RWPE1 (cell line): ENCODE measurements around the gene CD244.

Experiments used
- CTCF ChIA-PET: fragments of 350-600 bp; sonication (Branson Sonifier 250); formaldehyde crosslinking; extraction: SDS; loops from one replicate; lab custom pipeline; 2021; lab: Yijun Ruan, JAX
- POLR2A ChIA-PET: fragments of 400-600 bp; formaldehyde crosslinking; extraction: SDS; loops from one replicate; lab custom pipeline; 2020; ENCODE audit warnings: antibody characterized with exemption; ENCODE audit not compliant: low non-redundant PET; lab: Yijun Ruan, JAX
- DNase-seq: peaks from one replicate; pipeline ENCODE4 v3.0.0; 2012; ENCODE audit warnings: low spot score
- H3K27ac ChIP-seq: fragments of 450-650 bp; 2 replicates; pipeline ENCODE4 v1.5.1; 2017
- CTCF ChIP-seq: fragments of 450-650 bp; conservative IDR thresholded peaks from 2 replicates; pipeline ENCODE4 v1.5.1; 2017; ENCODE audit warnings: low read depth, mild to moderate bottlenecking

CD244 gene

GRCh38 chr1:160781914-160782689 is 80.6 kb downstream of the CD244 start:
- CTCF ChIA-PET, result interaction anchor here (1.1 kb wide), 1 partner anchor 53 kb away, joined by 5 read pairs; no protein-coding TSS in a partner anchor
- POLR2A ChIA-PET, result no interaction called here
- H3K27ac ChIP-seq, result no peak overlapping the region
- TF ChIP-seq CTCF, result no peak
- no peak for DNase-seq

GRCh38 chr1:160781186-160781766 is 81.4 kb downstream of the CD244 start:
- no peak overlapping the region for H3K27ac ChIP-seq
- DNase-seq, result no peak
- no peak for TF ChIP-seq CTCF
- POLR2A ChIA-PET, result no interaction called here
- CTCF ChIA-PET, result interaction anchor here (1.1 kb wide), 1 partner anchor 53 kb away, joined by 5 read pairs; no protein-coding TSS in a partner anchor

GRCh38 chr1:160780398-160780755 is 82.3 kb downstream of the CD244 start:
- TF ChIP-seq CTCF, result no peak
- no peak overlapping the region for H3K27ac ChIP-seq
- ChIA-PET POLR2A (no interaction called here), CTCF (interaction anchor here (0.6 kb wide), 1 partner anchor 47 kb away, joined by 3 read pairs; no protein-coding TSS in a partner anchor)
- DNase-seq, result no peak
